ENCODE measurements around the gene MAGI1.

The MAGI1 gene

GRCh38 chr3:65922441-65922840, 116.3 kb downstream of the MAGI1 start:
- no peak overlapping the region for H3K4me3 ChIP-seq (ENCODE audit: insufficient read depth in 1 of 2, low read depth in 1 of 2, low read length in 2 of 2)
- no peak overlapping the region for H2BK15ac ChIP-seq (ENCODE audit: low read depth, poor library complexity, severe bottlenecking)
- H3K14ac ChIP-seq (ENCODE audit: low read length in 2 of 2), result no peak overlapping the region
- H3K9ac ChIP-seq (ENCODE audit: low read length), result no peak overlapping the region
- H2AK5ac ChIP-seq (ENCODE audit: low read length, severe bottlenecking), result no peak overlapping the region
- DNase-seq, result no peak
- no peak overlapping the region for H2AFZ ChIP-seq (ENCODE audit: low read depth, low read length)
- H3K4ac ChIP-seq (ENCODE audit: low read depth in 1 of 2, low read length in 2 of 2), result no peak overlapping the region
- no peak overlapping the region for H3K18ac ChIP-seq (ENCODE audit: low read depth in 1 of 2, low read length in 2 of 2)
- H3K27me3 ChIP-seq (ENCODE audit: control insufficient read depth in 1 of 2, insufficient read depth in 1 of 2, low read length in 2 of 2), result no peaks in the 10 kb centered on the region
- H2BK5ac ChIP-seq (ENCODE audit: low read depth, low read length, poor library complexity, severe bottlenecking), result no peak overlapping the region
- H3K4me2 ChIP-seq (ENCODE audit: low read length, poor library complexity, severe bottlenecking), result no peak overlapping the region
- H3K27ac ChIP-seq (ENCODE audit: low read length, poor library complexity, severe bottlenecking), result no peak overlapping the region
- peaks cover 20% of the 10 kb centered on the region for H3K79me1 ChIP-seq (replicated peaks; ENCODE audit: low read length, poor library complexity, severe bottlenecking)
- H2BK12ac ChIP-seq (ENCODE audit: low read length in 2 of 2), result no peak overlapping the region
- H3K23ac ChIP-seq (ENCODE audit: low read length in 2 of 2), result no peak overlapping the region
- H3K9me3 ChIP-seq (ENCODE audit: control insufficient read depth, low read length), result peaks cover 4% of the 10 kb centered on the region
- 91% methylated on average over 2 of the region's 2 CpGs for WGBS
- no peak overlapping the region for H2BK120ac ChIP-seq (ENCODE audit: low read depth, low read length)
- no peaks in the 10 kb centered on the region for H3K36me3 ChIP-seq (ENCODE audit: control insufficient read depth in 1 of 2, insufficient read depth in 2 of 2, low read depth in 1 of 2, low read length in 2 of 2)
- H4K8ac ChIP-seq (ENCODE audit: low read length), result no peak overlapping the region
- peaks cover 3% of the 10 kb centered on the region for H3K4me1 ChIP-seq (ENCODE audit: control insufficient read depth, insufficient read depth, low read depth, low read length)
- H4K91ac ChIP-seq (ENCODE audit: low read length), result no peak overlapping the region

GRCh38 chr3:65919826-65920225, 118.9 kb downstream of the MAGI1 start:
- Histone ChIP-seq H2AFZ (ENCODE audit: low read depth, low read length) (no peak overlapping the region), H2AK5ac (ENCODE audit: low read length, severe bottlenecking) (no peak overlapping the region), H3K27me3 (ENCODE audit: control insufficient read depth in 1 of 2, insufficient read depth in 1 of 2, low read length in 2 of 2) (no peaks in the 10 kb centered on the region), H3K14ac (ENCODE audit: low read length in 2 of 2) (no peak overlapping the region), H3K23ac (ENCODE audit: low read length in 2 of 2) (no peak overlapping the region), H2BK5ac (ENCODE audit: low read depth, low read length, poor library complexity, severe bottlenecking) (no peak overlapping the region), H2BK120ac (ENCODE audit: low read depth, low read length) (no peak overlapping the region), H3K18ac (ENCODE audit: low read depth in 1 of 2, low read length in 2 of 2) (no peak overlapping the region), H3K4ac (ENCODE audit: low read depth in 1 of 2, low read length in 2 of 2) (no peak overlapping the region), H3K27ac (ENCODE audit: low read length, poor library complexity, severe bottlenecking) (no peak overlapping the region), H2BK12ac (ENCODE audit: low read length in 2 of 2) (no peak overlapping the region), H3K9me3 (ENCODE audit: control insufficient read depth, low read length) (peaks cover 10% of the 10 kb centered on the region), H4K8ac (ENCODE audit: low read length) (no peak overlapping the region), H3K9ac (ENCODE audit: low read length) (peak overlapping the region; percentile 19), H3K36me3 (ENCODE audit: control insufficient read depth in 1 of 2, insufficient read depth in 2 of 2, low read depth in 1 of 2, low read length in 2 of 2) (no peaks in the 10 kb centered on the region), H4K91ac (ENCODE audit: low read length) (no peak overlapping the region), H3K4me3 (ENCODE audit: insufficient read depth in 1 of 2, low read depth in 1 of 2, low read length in 2 of 2) (no peak overlapping the region), H3K79me1 (replicated peaks; ENCODE audit: low read length, poor library complexity, severe bottlenecking) (peaks cover 16% of the 10 kb centered on the region), H3K4me1 (ENCODE audit: control insufficient read depth, insufficient read depth, low read depth, low read length) (peaks cover 1% of the 10 kb centered on the region), H2BK15ac (ENCODE audit: low read depth, poor library complexity, severe bottlenecking) (no peak overlapping the region), H3K4me2 (ENCODE audit: low read length, poor library complexity, severe bottlenecking) (no peak overlapping the region)
- 75% methylated on average over 2 of the region's 2 CpGs for WGBS
- peak; percentile 5 for DNase-seq

GRCh38 chr3:65915477-65915876, 123.2 kb downstream of the MAGI1 start:
- Histone ChIP-seq H2BK12ac (ENCODE audit: low read length in 2 of 2) (no peak overlapping the region), H3K18ac (ENCODE audit: low read depth in 1 of 2, low read length in 2 of 2) (no peak overlapping the region), H3K36me3 (ENCODE audit: control insufficient read depth in 1 of 2, insufficient read depth in 2 of 2, low read depth in 1 of 2, low read length in 2 of 2) (no peaks in the 10 kb centered on the region), H3K23ac (ENCODE audit: low read length in 2 of 2) (no peak overlapping the region), H4K91ac (ENCODE audit: low read length) (no peak overlapping the region), H3K9ac (ENCODE audit: low read length) (no peak overlapping the region), H3K4ac (ENCODE audit: low read depth in 1 of 2, low read length in 2 of 2) (no peak overlapping the region), H3K4me1 (ENCODE audit: control insufficient read depth, insufficient read depth, low read depth, low read length) (no peaks in the 10 kb centered on the region), H3K4me3 (ENCODE audit: insufficient read depth in 1 of 2, low read depth in 1 of 2, low read length in 2 of 2) (no peak overlapping the region), H3K27me3 (ENCODE audit: control insufficient read depth in 1 of 2, insufficient read depth in 1 of 2, low read length in 2 of 2) (no peaks in the 10 kb centered on the region), H3K79me1 (replicated peaks; ENCODE audit: low read length, poor library complexity, severe bottlenecking) (peaks cover 24% of the 10 kb centered on the region), H3K9me3 (ENCODE audit: control insufficient read depth, low read length) (peaks cover 10% of the 10 kb centered on the region), H2BK15ac (ENCODE audit: low read depth, poor library complexity, severe bottlenecking) (no peak overlapping the region), H4K8ac (ENCODE audit: low read length) (no peak overlapping the region), H2BK5ac (ENCODE audit: low read depth, low read length, poor library complexity, severe bottlenecking) (no peak overlapping the region), H2BK120ac (ENCODE audit: low read depth, low read length) (no peak overlapping the region), H2AFZ (ENCODE audit: low read depth, low read length) (no peak overlapping the region), H2AK5ac (ENCODE audit: low read length, severe bottlenecking) (no peak overlapping the region), H3K14ac (ENCODE audit: low read length in 2 of 2) (no peak overlapping the region), H3K27ac (ENCODE audit: low read length, poor library complexity, severe bottlenecking) (no peak overlapping the region), H3K4me2 (ENCODE audit: low read length, poor library complexity, severe bottlenecking) (no peak overlapping the region)
- 56% methylated on average over 2 of the region's 2 CpGs for WGBS
- DNase-seq, result no peak

GRCh38 chr3:65914740-65915367, 123.9 kb downstream of the MAGI1 start:
- no peak overlapping the region for H4K8ac ChIP-seq (ENCODE audit: low read length)
- H2BK15ac ChIP-seq (ENCODE audit: low read depth, poor library complexity, severe bottlenecking), result no peak overlapping the region
- peaks cover 10% of the 10 kb centered on the region for H3K9me3 ChIP-seq (ENCODE audit: control insufficient read depth, low read length)
- H2AFZ ChIP-seq (ENCODE audit: low read depth, low read length), result no peak overlapping the region
- no peak overlapping the region for H3K27ac ChIP-seq (ENCODE audit: low read length, poor library complexity, severe bottlenecking)
- no peak overlapping the region for H2BK12ac ChIP-seq (ENCODE audit: low read length in 2 of 2)
- H3K18ac ChIP-seq (ENCODE audit: low read depth in 1 of 2, low read length in 2 of 2), result no peak overlapping the region
- H3K79me1 ChIP-seq (replicated peaks; ENCODE audit: low read length, poor library complexity, severe bottlenecking), result peaks cover 23% of the 10 kb centered on the region
- no peak overlapping the region for H3K14ac ChIP-seq (ENCODE audit: low read length in 2 of 2)
- H4K91ac ChIP-seq (ENCODE audit: low read length), result no peak overlapping the region
- no peak overlapping the region for H3K4me2 ChIP-seq (ENCODE audit: low read length, poor library complexity, severe bottlenecking)
- no peaks in the 10 kb centered on the region for H3K27me3 ChIP-seq (ENCODE audit: control insufficient read depth in 1 of 2, insufficient read depth in 1 of 2, low read length in 2 of 2)
- no peak overlapping the region for H2AK5ac ChIP-seq (ENCODE audit: low read length, severe bottlenecking)
- no peaks in the 10 kb centered on the region for H3K4me1 ChIP-seq (ENCODE audit: control insufficient read depth, insufficient read depth, low read depth, low read length)
- 100% methylated on average over 2 of the region's 3 CpGs for WGBS
- DNase-seq, result no peak
- no peak overlapping the region for H3K4me3 ChIP-seq (ENCODE audit: insufficient read depth in 1 of 2, low read depth in 1 of 2, low read length in 2 of 2)
- no peak overlapping the region for H2BK120ac ChIP-seq (ENCODE audit: low read depth, low read length)
- H2BK5ac ChIP-seq (ENCODE audit: low read depth, low read length, poor library complexity, severe bottlenecking), result no peak overlapping the region
- H3K4ac ChIP-seq (ENCODE audit: low read depth in 1 of 2, low read length in 2 of 2), result no peak overlapping the region
- no peak overlapping the region for H3K9ac ChIP-seq (ENCODE audit: low read length)
- H3K36me3 ChIP-seq (ENCODE audit: control insufficient read depth in 1 of 2, insufficient read depth in 2 of 2, low read depth in 1 of 2, low read length in 2 of 2), result no peaks in the 10 kb centered on the region
- H3K23ac ChIP-seq (ENCODE audit: low read length in 2 of 2), result no peak overlapping the region
